Hepatocyte (in vitro differentiated cells): ENCODE data around the gene FLVCR2.

Experiments used
- CTCF ChIP-seq: fragments of 200-600 bp; sonication (generic); IDR thresholded peaks from 2 replicates; pipeline ENCODE4 v1.5.1; 2016; ENCODE audit warnings: antibody characterized with exemption, mild to moderate bottlenecking; ENCODE audit not compliant: poor library complexity
- EZH2 ChIP-seq: fragments of 200-600 bp; sonication (generic); IDR thresholded peaks from 2 replicates; pipeline ENCODE4 v1.6.1; 2016; ENCODE audit warnings: antibody characterized with exemption, mild to moderate bottlenecking, borderline replicate concordance

DNA sequence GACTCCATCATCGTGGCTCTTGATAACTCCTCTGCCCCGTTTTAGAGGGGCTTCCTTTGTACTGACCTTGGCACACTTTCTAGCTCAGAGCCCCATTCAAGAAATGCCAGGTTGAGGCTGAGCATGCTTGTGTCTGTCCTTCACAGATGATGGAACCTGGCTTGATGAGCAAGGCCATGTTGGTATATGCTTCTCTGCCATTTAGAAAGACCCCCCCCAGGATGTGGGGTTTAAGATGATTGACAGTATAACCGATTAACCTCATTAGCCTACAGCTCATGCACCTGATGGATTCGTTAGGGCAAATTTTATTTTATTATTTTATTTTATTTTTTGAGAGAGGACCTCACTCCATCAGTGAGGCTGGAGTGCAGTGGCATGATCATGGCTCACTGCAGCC lies 35.2 kb upstream of the FLVCR2 start:
- TF ChIP-seq CTCF: no peak
- no peak for TF ChIP-seq EZH2
